ENCODE results near the gene UTS2R. TPM values are rescaled to one million over a fixed set of nuclear protein-coding genes. Genes with fewer than 3 reads are reported as not detected.

Gene UTS2R
- polyA plus RNA-seq, 3 donors = not detected

GRCh38 chr17:82382933-82383255, 11.3 kb downstream of the UTS2R start:
- H3K27me3 ChIP-seq (ENCODE audit: control insufficient read depth in 2 of 2, insufficient read depth in 2 of 2, low read length in 2 of 2) = peaks cover 0 to 35% of the 10 kb centered on the region in 2 donors
- H3K9me3 Mint-ChIP-seq = peaks cover 0 to 4% (median 0%) of the 10 kb centered on the region in 7 donors
- no peak overlapping the region for H2AFZ ChIP-seq (ENCODE audit: insufficient read depth, low read depth, low read length, poor library complexity, severe bottlenecking)
- no peaks in the 10 kb centered on the region for H3K79me2 ChIP-seq (ENCODE audit: insufficient read depth, low read length)
- no peaks in the 10 kb centered on the region for H3K36me3 Mint-ChIP-seq
- no peak overlapping the region for H3K27ac ChIP-seq (ENCODE audit: low read depth in 1 of 2, low read length in 2 of 2)
- no peak for TF ChIP-seq CTCF (IDR thresholded peaks at IDR 0.05)
- H3K27me3 Mint-ChIP-seq (ENCODE audit: low read depth in 3 of 3) = peaks cover 34 to 66% (median 47%) of the 10 kb centered on the region in 3 donors
- no peaks in the 10 kb centered on the region for H4K20me1 ChIP-seq (ENCODE audit: insufficient read depth, low read length)
- peaks cover 10 to 11% of the 10 kb centered on the region in 2 donors for H3K4me1 ChIP-seq (ENCODE audit: control insufficient read depth in 1 of 2, insufficient read depth in 2 of 2, low read length in 2 of 2)
- no peaks in the 10 kb centered on the region for H3K36me3 ChIP-seq (replicated peaks in 1 of 2; ENCODE audit: control insufficient read depth in 1 of 2, insufficient read depth in 2 of 2, low read length in 2 of 2)
- H3K27ac Mint-ChIP-seq = no peak overlapping the region
- 80% methylated on average over 9 of the region's 11 CpGs for WGBS (ENCODE audit: insufficient coverage)
- no peak overlapping the region for H3K9ac ChIP-seq (ENCODE audit: insufficient read depth, low read length, poor library complexity, severe bottlenecking)
- H3K9me3 ChIP-seq (replicated peaks in 1 of 2; ENCODE audit: control insufficient read depth in 1 of 2, insufficient read depth in 1 of 2, low read length in 2 of 2) = no peaks in the 10 kb centered on the region
- no peak overlapping the region for H3K4me2 ChIP-seq (replicated peaks; ENCODE audit: extremely low read depth, low read length, poor library complexity, severe bottlenecking)
- DNase-seq = no peak
- H3K4me3 ChIP-seq (replicated peaks in 1 of 3; ENCODE audit: low read depth in 2 of 3, low read length in 3 of 3) = no peak overlapping the region
- intact Hi-C loops (cut with micrococcal nuclease) = no loop called here
- peaks cover 9% of the 10 kb centered on the region for H3K4me1 Mint-ChIP-seq
- H3K4me3 Mint-ChIP-seq = no peak overlapping the region

- Histone ChIP-seq H3K27me3 (ENCODE audit: control insufficient read depth in 2 of 2, insufficient read depth in 2 of 2, low read length in 2 of 2) (peaks cover 0 to 32% of the 10 kb centered on the region in 2 donors), H3K27ac (ENCODE audit: low read depth in 1 of 2, low read length in 2 of 2) (no peak overlapping the region), H2AFZ (ENCODE audit: insufficient read depth, low read depth, low read length, poor library complexity, severe bottlenecking) (no peak overlapping the region), H4K20me1 (ENCODE audit: insufficient read depth, low read length) (no peaks in the 10 kb centered on the region), H3K4me1 (ENCODE audit: control insufficient read depth in 1 of 2, insufficient read depth in 2 of 2, low read length in 2 of 2) (peaks cover 10 to 11% of the 10 kb centered on the region in 2 donors), H3K9ac (ENCODE audit: insufficient read depth, low read length, poor library complexity, severe bottlenecking) (no peak overlapping the region), H3K4me2 (replicated peaks; ENCODE audit: extremely low read depth, low read length, poor library complexity, severe bottlenecking) (no peak overlapping the region), H3K79me2 (ENCODE audit: insufficient read depth, low read length) (no peaks in the 10 kb centered on the region), H3K4me3 (replicated peaks in 1 of 3; ENCODE audit: low read depth in 2 of 3, low read length in 3 of 3) (no peak overlapping the region), H3K9me3 (replicated peaks in 1 of 2; ENCODE audit: control insufficient read depth in 1 of 2, insufficient read depth in 1 of 2, low read length in 2 of 2) (no peaks in the 10 kb centered on the region), H3K36me3 (replicated peaks in 1 of 2; ENCODE audit: control insufficient read depth in 1 of 2, insufficient read depth in 2 of 2, low read length in 2 of 2) (no peaks in the 10 kb centered on the region)
- DNase-seq = no peak
- no peaks in the 10 kb centered on the region for H3K36me3 Mint-ChIP-seq
- peaks cover 35 to 66% (median 44%) of the 10 kb centered on the region in 3 donors for H3K27me3 Mint-ChIP-seq (ENCODE audit: low read depth in 3 of 3)
- intact Hi-C loops (cut with micrococcal nuclease) = no loop called here
- no peak for TF ChIP-seq CTCF (IDR thresholded peaks at IDR 0.05)
- H3K4me3 Mint-ChIP-seq = no peak overlapping the region
- H3K9me3 Mint-ChIP-seq = peaks cover 0 to 4% (median 0%) of the 10 kb centered on the region in 7 donors
- no peak overlapping the region for H3K27ac Mint-ChIP-seq
- peaks cover 11% of the 10 kb centered on the region for H3K4me1 Mint-ChIP-seq
- WGBS (ENCODE audit: insufficient coverage) = 77% methylated on average over 15 of the region's 18 CpGs
These were observed 11.8 kb downstream of the UTS2R start for GRCh38 chr17:82383411-82383810.

Measured in CD14-positive monocyte (primary cell).